ENCODE results near the gene CALML5.

CALML5 gene

GRCh38 chr10:5499493-5500140, at the start of gene CALML5:
TSS of gene CALML5 (minus strand) at chr10:5499570. CDS start at chr10:5499438, 132 bp downstream.
- no peak for DNase-seq (ENCODE audit: low read depth)

- no peak for DNase-seq (ENCODE audit: low read depth)
These were observed 48.7 kb upstream of the CALML5 start for GRCh38 chr10:5547931-5548660.

GRCh38 chr10:5547681-5547930, 48.2 kb upstream of the CALML5 start:
- DNase-seq (ENCODE audit: low read depth) = no peak

GRCh38 chr10:5546891-5547680, 47.7 kb upstream of the CALML5 start:
- no peak for DNase-seq (ENCODE audit: low read depth)

GRCh38 chr10:5545778-5546710, 46.7 kb upstream of the CALML5 start:
- DNase-seq (ENCODE audit: low read depth) = no peak

- no peak for DNase-seq (ENCODE audit: low read depth)
These were observed 46.0 kb upstream of the CALML5 start for GRCh38 chr10:5545426-5545777.

GRCh38 chr10:5545011-5545410, 45.6 kb upstream of the CALML5 start:
- no peak for DNase-seq (ENCODE audit: low read depth)

- no peak for DNase-seq (ENCODE audit: low read depth)
These were observed 44.9 kb upstream of the CALML5 start for GRCh38 chr10:5544216-5544805.

- no peak for DNase-seq (ENCODE audit: low read depth)
These were observed 44.3 kb upstream of the CALML5 start for GRCh38 chr10:5543623-5544022.

- DNase-seq (ENCODE audit: low read depth) = no peak
These were observed 42.7 kb upstream of the CALML5 start for GRCh38 chr10:5542100-5542499.

GRCh38 chr10:5540891-5541290, 41.5 kb upstream of the CALML5 start:
- no peak for DNase-seq (ENCODE audit: low read depth)

GRCh38 chr10:5540080-5540479, 40.7 kb upstream of the CALML5 start:
- no peak for DNase-seq (ENCODE audit: low read depth)

- DNase-seq (ENCODE audit: low read depth) = no peak
These were observed 39.7 kb upstream of the CALML5 start for GRCh38 chr10:5538892-5539651.

- DNase-seq (ENCODE audit: low read depth) = no peak
These were observed 39.1 kb upstream of the CALML5 start for GRCh38 chr10:5538446-5538845.

- DNase-seq (ENCODE audit: low read depth) = no peak
These were observed 38.3 kb upstream of the CALML5 start for GRCh38 chr10:5537684-5538083.

GRCh38 chr10:5536486-5537081, 37.2 kb upstream of the CALML5 start:
- DNase-seq (ENCODE audit: low read depth) = no peak

- no peak for DNase-seq (ENCODE audit: low read depth)
These were observed 35.8 kb upstream of the CALML5 start for GRCh38 chr10:5534880-5535856.

- DNase-seq (ENCODE audit: low read depth) = no peak
These were observed 34.9 kb upstream of the CALML5 start for GRCh38 chr10:5534051-5534821.

Measured in activated gamma-delta T cell treated with anti-CD3 and anti-CD28 coated beads, Interleukin-2, amount 50 U/mL, for 16 hours (primary cell).